Retina (tissue), 1 donor: Measurements from ENCODE around the gene CARD14.
A peak's percentile ranks its signal among the peaks of the same experiment; 100 is the strongest.
"Not testable (repeated sequence)": the region's sequence is repeated elsewhere in the genome, so short reads cannot be mapped to it uniquely, and the experiment has no call there.

Experiments
- DNase-seq: peaks from one replicate; pipeline ENCODE4 v3.0.0-alpha.2; 2016

Gene CARD14

GRCh38 chr17:80187090-80187489 lies 17.3 kb downstream of the CARD14 start:
- no peak for DNase-seq

- no peak for DNase-seq
Measured at GRCh38 chr17:80187515-80187941, 17.7 kb downstream of the CARD14 start.

- no peak for DNase-seq
Measured at GRCh38 chr17:80189611-80190010, 19.8 kb downstream of the CARD14 start.

GRCh38 chr17:80190716-80191115 lies 20.9 kb downstream of the CARD14 start:
- DNase-seq = no peak

- no peak for DNase-seq
Measured at GRCh38 chr17:80191192-80191591, 21.4 kb downstream of the CARD14 start.

DNA sequence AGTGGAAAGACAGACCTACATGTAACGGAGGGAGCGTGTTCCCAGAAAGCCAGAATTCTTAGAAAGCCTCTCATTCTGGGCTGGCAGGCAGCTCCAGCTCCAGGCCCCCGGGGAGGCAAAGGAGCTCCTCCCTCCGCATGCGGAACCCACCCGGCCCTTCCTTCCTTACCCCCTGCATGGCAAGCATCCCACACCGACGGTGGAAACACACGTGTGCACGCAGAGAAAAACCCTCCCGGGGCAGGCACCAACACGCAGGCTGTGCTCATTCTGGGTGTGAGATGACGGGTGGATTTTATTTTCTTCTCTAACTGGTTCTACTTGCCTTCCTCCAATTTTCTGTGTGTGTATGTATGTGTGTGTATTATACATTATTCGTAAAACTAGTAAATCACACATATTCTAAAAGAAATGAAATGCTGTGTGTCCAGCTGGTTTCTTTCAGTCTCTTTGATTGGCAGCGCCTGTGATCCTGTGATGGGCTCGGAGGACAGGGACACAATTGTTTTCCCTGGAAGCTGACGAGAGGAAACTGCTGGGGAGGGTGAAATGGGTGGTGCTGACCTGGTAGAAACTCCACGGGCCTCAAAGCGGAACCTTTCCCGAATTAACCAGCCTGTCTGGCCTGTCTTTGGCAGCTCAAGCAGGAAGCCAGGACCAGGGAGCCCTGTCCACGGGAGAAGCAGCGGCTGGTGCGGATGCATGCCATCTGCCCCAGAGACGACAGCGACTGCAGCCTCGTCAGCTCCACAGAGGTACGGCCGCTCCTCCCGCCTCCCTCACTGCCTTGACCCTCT lies 22.2 kb downstream of the CARD14 start:
- peak; percentile 72 for DNase-seq

DNA sequence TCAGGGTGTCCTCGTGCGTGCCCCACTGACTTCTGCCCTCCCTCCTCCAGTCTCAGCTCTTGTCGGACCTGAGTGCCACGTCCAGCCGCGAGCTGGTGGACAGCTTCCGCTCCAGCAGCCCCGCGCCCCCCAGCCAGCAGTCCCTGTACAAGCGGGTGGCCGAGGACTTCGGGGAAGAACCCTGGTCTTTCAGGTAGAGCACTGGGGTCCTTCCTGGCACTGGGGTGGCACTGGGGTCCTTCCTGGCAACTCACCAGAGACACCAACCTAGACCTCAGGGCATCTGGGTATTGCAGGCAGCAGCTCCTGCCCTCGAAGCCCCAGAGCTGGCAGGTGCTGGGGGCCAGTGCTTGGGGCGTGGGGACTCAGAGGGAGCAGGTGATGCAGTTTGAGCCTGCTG lies 25.3 kb downstream of the CARD14 start:
- peak; percentile 40 for DNase-seq

GRCh38 chr17:80195671-80196529 lies 26.1 kb downstream of the CARD14 start:
- DNase-seq = peak; percentile 61

- DNase-seq = no peak
Measured at GRCh38 chr17:80196652-80197051, 26.8 kb downstream of the CARD14 start.

DNA sequence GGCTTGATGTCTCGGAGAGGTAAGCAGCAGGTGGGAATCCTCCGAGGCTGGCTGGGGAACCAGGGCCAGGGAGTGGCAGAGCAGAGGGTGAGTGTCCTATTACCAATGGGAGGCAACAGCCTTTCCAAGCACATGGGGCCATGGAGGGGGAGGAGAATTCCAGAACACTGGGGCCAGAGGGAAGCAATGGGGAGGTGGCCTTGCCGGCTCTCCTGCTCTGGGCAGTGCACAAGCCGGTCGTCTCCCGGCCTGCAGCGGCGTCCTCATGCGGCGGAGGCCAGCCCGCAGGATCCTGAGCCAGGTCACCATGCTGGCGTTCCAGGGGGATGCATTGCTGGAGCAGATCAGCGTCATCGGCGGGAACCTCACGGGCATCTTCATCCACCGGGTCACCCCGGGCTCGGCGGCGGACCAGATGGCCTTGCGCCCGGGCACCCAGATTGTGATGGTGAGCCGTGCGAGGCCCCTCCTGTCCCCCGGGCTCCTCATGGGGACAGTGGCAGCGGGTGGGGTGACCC lies 28.4 kb downstream of the CARD14 start:
- DNase-seq = no peak

- not testable (repeated sequence) for DNase-seq
Measured at GRCh38 chr17:80199295-80199694, 29.5 kb downstream of the CARD14 start.

- no peak for DNase-seq
Measured at GRCh38 chr17:80201446-80201845, 31.6 kb downstream of the CARD14 start.

DNA sequence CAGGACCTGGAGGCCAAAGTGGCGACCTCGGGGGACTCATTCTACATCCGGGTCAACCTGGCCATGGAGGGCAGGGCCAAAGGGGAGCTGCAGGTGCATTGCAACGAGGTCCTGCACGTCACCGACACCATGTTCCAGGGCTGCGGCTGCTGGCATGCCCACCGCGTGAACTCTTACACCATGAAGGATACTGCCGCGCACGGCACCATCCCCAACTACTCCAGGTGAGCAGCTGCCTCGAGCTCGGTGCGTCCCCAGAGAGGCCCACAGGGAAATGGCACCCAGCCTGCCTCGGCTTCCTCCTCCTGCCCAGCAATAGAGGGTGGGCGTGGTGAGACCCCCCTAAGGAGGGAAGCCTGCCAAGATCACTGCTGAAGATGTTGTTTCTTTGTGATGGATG lies 32.4 kb downstream of the CARD14 start:
- no peak for DNase-seq

DNA sequence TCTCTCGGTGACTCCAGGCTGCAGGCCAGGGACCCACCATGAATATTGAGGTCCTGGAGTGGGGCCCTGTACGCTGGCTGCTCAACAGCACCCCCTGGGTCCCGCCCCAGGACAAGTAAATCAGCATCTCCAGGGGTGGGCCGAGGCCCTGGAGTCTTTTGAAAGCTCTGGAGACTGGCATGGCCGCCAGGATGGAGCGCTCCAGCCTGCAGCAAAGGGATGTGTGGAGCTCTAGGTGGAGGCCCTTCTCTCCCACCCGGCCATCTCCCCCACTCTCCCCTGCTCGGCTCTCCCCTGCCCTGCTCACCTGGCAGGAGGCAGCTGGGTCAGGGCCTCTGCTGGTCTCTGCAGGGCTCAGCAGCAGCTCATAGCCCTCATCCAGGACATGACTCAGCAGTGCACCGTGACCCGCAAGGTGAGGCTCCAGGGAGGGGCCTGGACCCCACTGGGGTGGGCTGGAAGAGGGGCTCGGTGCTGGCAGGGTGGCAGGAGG lies 33.7 kb downstream of the CARD14 start:
- DNase-seq = no peak

DNA sequence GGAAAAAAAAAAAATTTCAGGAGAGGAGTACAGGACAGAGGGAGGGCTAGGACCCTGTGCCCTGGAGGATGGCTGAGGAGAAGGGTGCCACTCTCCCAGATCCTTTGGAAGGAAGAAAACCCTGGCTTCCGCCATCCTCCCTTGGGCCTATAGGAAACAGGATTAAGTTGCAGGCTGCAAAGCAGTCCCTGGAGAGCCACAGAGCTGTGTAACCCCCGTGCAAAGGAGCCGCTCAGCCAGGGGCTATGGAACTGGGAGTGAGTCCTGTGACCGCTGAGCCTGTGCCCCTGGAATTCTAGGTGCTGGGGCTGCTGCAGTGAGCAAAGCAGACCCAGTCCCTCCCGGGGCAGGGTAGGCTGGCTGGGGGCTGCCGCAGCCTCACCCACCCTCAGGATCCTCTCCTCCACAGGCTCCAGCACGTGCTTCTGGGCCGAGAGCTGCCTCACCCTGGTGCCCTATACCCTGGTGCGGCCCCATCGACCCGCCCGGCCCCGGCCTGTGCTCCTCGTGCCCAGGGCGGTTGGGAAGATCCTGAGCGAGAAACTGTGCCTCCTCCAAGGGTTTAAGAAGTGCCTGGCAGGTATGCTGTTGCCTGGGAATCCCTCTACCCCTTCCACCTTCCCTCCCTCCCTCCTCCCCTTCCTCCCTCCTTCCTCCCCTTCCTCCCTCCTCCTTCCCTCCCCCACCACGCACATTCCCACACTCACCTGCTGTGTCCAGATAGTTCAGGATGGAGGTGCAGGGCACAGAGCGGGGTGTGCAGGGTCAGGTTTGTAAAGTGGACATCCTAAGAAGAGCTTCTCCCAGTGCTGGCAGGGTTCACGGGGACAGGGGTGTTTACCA lies 35.0 kb downstream of the CARD14 start:
- DNase-seq = no peak

GRCh38 chr17:80205811-80206210 lies 36.0 kb downstream of the CARD14 start:
- DNase-seq = no peak

GRCh38 chr17:80208050-80208449 lies 38.2 kb downstream of the CARD14 start:
- no peak for DNase-seq

DNA sequence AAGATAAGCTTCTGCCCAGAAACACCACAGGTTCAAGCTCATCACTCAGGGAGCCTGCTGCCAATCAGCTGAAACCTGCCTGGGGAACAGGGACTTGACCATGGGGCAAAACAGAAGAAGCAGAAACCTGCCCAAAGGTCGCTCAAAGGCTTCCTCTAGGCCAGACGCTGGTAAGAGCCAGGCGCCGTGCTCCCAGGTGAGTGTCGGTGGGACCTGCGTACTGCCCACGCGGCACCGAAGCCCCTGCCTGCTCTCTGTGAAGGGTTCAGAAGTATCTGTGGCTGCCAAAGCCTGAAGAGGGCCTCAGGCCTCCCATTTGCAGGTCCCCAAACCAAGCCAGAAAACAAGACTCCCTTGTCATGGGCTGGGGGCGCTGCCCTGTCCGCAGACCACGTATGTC lies 39.9 kb downstream of the CARD14 start:
- no peak for DNase-seq

DNA sequence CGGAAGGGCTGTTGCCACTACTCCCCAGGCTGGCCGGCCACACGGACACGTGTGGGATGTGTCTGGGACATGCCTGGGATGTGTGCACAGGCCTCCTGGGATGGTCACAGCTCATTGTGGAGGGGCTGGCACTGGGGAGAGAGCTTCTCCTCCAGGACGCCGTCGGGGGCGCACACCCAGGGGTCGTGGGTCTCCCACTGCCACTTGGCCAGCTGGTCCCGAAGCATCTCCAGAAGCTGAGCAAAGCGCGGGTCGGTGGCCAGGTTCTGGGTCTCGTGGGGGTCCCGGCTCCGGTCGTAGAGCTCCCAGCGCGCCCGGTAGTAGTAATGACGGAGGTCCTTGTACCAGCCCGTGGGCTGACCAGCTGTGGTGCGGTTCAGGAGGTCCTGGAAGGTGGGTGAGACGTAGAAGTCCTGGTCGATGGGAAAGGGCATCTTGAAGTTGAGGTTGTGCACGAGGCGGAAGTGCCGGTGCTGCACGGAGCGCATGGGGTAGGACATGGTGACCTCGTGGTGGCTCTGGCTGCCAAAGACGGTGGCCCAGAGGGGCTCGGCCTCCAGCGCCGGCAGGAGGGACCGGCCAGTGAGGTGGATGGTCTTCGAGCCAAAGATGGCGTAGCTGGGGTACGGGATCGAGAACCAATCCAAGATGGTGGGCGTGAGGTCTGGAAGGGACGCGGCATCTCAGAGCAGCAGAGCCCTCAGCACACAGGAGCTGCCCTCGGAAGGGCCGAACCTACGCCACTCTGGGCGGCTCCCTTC lies 40.7 kb downstream of the CARD14 start:
- DNase-seq = no peak

DNA sequence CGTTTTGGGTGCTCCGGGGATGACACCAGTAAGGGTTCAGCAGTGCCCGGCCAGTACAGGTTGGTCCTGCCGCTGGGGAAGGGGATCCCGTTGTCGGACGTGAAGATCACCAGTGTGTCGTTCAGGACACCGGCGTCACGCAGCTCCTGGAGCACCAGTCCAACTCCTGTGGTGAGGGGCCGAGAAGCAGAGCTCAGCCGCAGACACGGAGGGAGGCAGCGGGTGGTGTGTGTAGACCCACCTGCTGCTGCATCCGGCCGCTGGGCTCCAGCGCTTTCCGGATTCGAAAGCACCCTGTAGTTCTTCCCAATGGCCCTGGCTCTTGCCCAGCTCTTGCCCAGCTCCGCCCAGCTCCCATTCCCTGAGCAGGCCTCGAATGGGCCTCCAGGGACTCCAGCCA lies 42.3 kb downstream of the CARD14 start:
- DNase-seq = no peak

DNA sequence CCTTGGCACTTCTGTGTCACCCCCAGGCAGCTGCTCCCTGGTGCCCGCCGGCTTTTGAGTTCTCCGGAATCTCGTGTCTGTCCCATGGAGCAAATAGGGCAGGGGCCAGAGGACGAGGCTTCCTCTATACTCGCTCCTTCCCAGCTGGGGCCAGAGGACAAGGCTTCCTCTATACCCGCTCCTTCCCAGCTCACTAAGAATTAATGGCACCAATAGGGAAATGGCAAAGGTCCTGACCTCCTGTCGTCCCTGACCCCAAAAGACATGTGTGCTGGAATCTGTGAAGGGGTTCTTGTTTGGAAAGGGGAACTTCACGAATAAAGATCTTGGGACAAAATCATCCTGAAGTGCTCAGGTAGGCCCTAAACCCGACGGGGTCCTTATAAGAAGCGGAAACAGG lies 42.7 kb downstream of the CARD14 start:
- DNase-seq = no peak
